Caco-2 (cell line): Measurements from ENCODE around the gene ZNF532. TPM values are rescaled to one million over a fixed set of nuclear protein-coding genes. Genes with fewer than 3 reads are reported as not detected.

Source experiments
- BruUV-seq: library from RNA; stranded (reverse); fragments of 400-500 nt; replicated peaks from 2 replicates; lab custom pipeline; 2021; lab: Mats Ljungman, UMichigan
- CTCF ChIA-PET: fragments of 300-600 bp; sonication (Branson Sonifier 250); formaldehyde crosslinking; loops from one replicate; lab custom pipeline; 2022; ENCODE audit warnings: antibody characterized with exemption; lab: Charles Lee
- POLR2A ChIA-PET: fragments of 300-600 bp; sonication (Branson Sonifier 250); formaldehyde crosslinking; loops from one replicate; lab custom pipeline; 2022; ENCODE audit warnings: antibody characterized with exemption; lab: Charles Lee
- DNase-seq, 2 experiments: peaks; one replicate each; pipeline versions ENCODE4 v3.0.0 to v3.0.0-alpha.2; 2020 to 2022
- H3K27me3 ChIP-seq: replicated peaks from 2 replicates; pipeline ENCODE4 v1.6.0; 2011; ENCODE audit warnings: low read length; ENCODE audit not compliant: control insufficient read depth, insufficient read depth
- H3K36me3 ChIP-seq: 2 replicates; pipeline ENCODE4 v1.5.1; 2011; ENCODE audit warnings: low read length; ENCODE audit not compliant: control insufficient read depth, insufficient read depth
- H3K4me1 ChIP-seq: fragments of 250-450 bp; sonication (Bioruptor Pico); 2 replicates; pipeline ENCODE4 v1.5.1; 2020; ENCODE audit warnings: mild to moderate bottlenecking
- H3K4me3 ChIP-seq: 2 replicates; pipeline ENCODE4 v1.5.1; 2011; ENCODE audit warnings: low read depth, mild to moderate bottlenecking, control low read depth, low read length
- H3K9me3 ChIP-seq: fragments of 250-450 bp; sonication (Bioruptor Pico); 2 replicates; pipeline ENCODE4 v1.5.1; 2020; ENCODE audit warnings: mild to moderate bottlenecking, moderate library complexity
- H3K27ac Mint-ChIP-seq: one replicate; pipeline ENCODE4 v1.8.0; 2022; ENCODE audit warnings: mixed read lengths; ENCODE audit not compliant: unreplicated experiment
- H3K27me3 Mint-ChIP-seq: one replicate; pipeline ENCODE4 v1.8.0; 2022; ENCODE audit warnings: mixed read lengths; ENCODE audit not compliant: insufficient read depth, unreplicated experiment
- H3K36me3 Mint-ChIP-seq: one replicate; pipeline ENCODE4 v1.8.0; 2022; ENCODE audit warnings: mild to moderate bottlenecking, mixed read lengths; ENCODE audit not compliant: insufficient read depth, unreplicated experiment
- H3K4me1 Mint-ChIP-seq: one replicate; pipeline ENCODE4 v1.8.0; 2022; ENCODE audit warnings: low read depth, mixed read lengths; ENCODE audit not compliant: unreplicated experiment
- H3K4me3 Mint-ChIP-seq: one replicate; pipeline ENCODE4 v1.8.0; 2022; ENCODE audit warnings: mild to moderate bottlenecking, moderate library complexity, mixed read lengths; ENCODE audit not compliant: unreplicated experiment
- H3K9me3 Mint-ChIP-seq: one replicate; pipeline ENCODE4 v1.8.0; 2022; ENCODE audit warnings: mixed read lengths; ENCODE audit not compliant: unreplicated experiment
- intact Hi-C: fragments of 100-400 bp; cut with micrococcal nuclease; formaldehyde crosslinking; loops from one replicate; pipeline ENCODE4 v1.10.0; 2022; ENCODE audit not compliant: unreplicated experiment
- total RNA-seq: library from RNA; stranded (reverse); gene quantifications from 2 replicates; pipeline ENCODE4 v1.2.3, GENCODE V29; 2022
- TF ChIP-seq, protein P1 (sequence below), 2 experiments: fragments of 200-600 bp in 1 of 2; IDR thresholded peaks; 1 replicate in 1 of 2; 2 replicates in 1 of 2; pipeline versions ENCODE4 v1.5.1 to v1.8.0; 2011 to 2022; ENCODE audit warnings: antibody characterized with exemption in 1 of 2, control low read depth in 1 of 2, inconsistent platforms in 1 of 2, low read depth in 1 of 2, low read length in 1 of 2, mild to moderate bottlenecking in 1 of 2, moderate library complexity in 1 of 2; ENCODE audit not compliant: insufficient read depth in 1 of 2, severe bottlenecking in 1 of 2, unreplicated experiment in 1 of 2

Gene ZNF532
- total RNA-seq, 1 experiment from 2014 or later, result 32.7 TPM

DNA sequence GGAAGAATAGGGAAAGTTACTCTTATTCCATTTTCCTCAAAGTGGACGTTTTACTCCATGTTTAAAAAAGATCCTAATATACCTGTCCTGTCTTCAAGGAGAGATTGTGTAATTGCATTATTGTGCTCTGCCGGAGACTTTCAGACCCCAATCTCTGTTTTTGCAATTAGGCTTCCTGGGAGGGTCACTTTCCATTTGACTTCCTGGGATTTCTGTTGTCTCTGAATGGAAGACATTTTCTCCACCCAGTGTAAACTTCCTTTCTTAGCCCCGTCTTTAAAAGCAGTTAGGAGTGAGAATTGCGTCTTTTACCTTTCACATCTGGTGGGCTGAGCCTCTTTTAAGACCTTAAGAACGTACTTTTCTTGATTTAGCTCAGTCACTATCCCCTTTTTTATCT lies 63.0 kb downstream of the ZNF532 start:
- Histone ChIP-seq H3K4me3 (no peak overlapping the region), H3K36me3 (no peaks in the 10 kb centered on the region), H3K9me3 (no peaks in the 10 kb centered on the region), H3K4me1 (no peaks in the 10 kb centered on the region), H3K27me3 (no peaks in the 10 kb centered on the region)
- Mint-ChIP-seq H3K4me3 (no peak overlapping the region), H3K27me3 (no peaks in the 10 kb centered on the region), H3K36me3 (no peaks in the 10 kb centered on the region), H3K27ac (no peak overlapping the region), H3K9me3 (no peaks in the 10 kb centered on the region), H3K4me1 (no peaks in the 10 kb centered on the region)
- TF ChIP-seq, protein P1, sequence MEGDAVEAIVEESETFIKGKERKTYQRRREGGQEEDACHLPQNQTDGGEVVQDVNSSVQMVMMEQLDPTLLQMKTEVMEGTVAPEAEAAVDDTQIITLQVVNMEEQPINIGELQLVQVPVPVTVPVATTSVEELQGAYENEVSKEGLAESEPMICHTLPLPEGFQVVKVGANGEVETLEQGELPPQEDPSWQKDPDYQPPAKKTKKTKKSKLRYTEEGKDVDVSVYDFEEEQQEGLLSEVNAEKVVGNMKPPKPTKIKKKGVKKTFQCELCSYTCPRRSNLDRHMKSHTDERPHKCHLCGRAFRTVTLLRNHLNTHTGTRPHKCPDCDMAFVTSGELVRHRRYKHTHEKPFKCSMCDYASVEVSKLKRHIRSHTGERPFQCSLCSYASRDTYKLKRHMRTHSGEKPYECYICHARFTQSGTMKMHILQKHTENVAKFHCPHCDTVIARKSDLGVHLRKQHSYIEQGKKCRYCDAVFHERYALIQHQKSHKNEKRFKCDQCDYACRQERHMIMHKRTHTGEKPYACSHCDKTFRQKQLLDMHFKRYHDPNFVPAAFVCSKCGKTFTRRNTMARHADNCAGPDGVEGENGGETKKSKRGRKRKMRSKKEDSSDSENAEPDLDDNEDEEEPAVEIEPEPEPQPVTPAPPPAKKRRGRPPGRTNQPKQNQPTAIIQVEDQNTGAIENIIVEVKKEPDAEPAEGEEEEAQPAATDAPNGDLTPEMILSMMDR (IDR thresholded peaks at IDR 0.05; ENCODE audit: insufficient read depth in 1 of 2, low read depth in 1 of 2, low read length in 1 of 2, severe bottlenecking in 1 of 2, unreplicated experiment in 1 of 2), result no peak
- DNase-seq, result no peak
- intact Hi-C loops, result no loop called here
- ChIA-PET CTCF (no interaction called here), POLR2A (no interaction called here)
- no TSS peak for BruUV-seq

DNA sequence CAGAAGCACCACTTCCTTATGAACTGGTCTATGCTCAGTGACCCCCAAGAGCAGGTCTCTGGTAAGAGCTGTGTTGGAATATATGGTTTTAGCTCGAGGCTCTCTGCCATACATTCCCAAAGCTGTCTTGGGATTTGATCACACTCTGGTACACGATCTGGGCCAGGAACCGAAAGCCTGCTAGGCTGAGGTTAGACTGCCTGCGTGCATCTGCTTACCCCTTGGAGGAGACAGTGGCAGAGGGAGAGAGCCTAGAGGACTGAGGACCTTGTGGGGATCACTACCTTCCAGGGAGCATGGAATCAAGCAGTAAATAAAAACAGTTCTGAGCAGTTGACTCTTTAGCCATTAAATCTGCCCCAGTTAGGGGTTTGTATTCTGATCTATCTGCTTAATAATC lies 63.7 kb downstream of the ZNF532 start:
- Mint-ChIP-seq H3K36me3 (no peaks in the 10 kb centered on the region), H3K4me3 (no peak overlapping the region), H3K9me3 (no peaks in the 10 kb centered on the region), H3K27me3 (no peaks in the 10 kb centered on the region), H3K27ac (no peak overlapping the region), H3K4me1 (no peaks in the 10 kb centered on the region)
- TF ChIP-seq, protein P1 (IDR thresholded peaks at IDR 0.05; ENCODE audit: insufficient read depth in 1 of 2, low read depth in 1 of 2, low read length in 1 of 2, severe bottlenecking in 1 of 2, unreplicated experiment in 1 of 2), result no peak
- Histone ChIP-seq H3K9me3 (no peaks in the 10 kb centered on the region), H3K4me1 (no peaks in the 10 kb centered on the region), H3K36me3 (no peaks in the 10 kb centered on the region), H3K4me3 (no peak overlapping the region), H3K27me3 (no peaks in the 10 kb centered on the region)
- intact Hi-C loops, result no loop called here
- CTCF ChIA-PET, result no interaction called here
- POLR2A ChIA-PET, result no interaction called here
- no TSS peak for BruUV-seq
- no peak for DNase-seq

DNA sequence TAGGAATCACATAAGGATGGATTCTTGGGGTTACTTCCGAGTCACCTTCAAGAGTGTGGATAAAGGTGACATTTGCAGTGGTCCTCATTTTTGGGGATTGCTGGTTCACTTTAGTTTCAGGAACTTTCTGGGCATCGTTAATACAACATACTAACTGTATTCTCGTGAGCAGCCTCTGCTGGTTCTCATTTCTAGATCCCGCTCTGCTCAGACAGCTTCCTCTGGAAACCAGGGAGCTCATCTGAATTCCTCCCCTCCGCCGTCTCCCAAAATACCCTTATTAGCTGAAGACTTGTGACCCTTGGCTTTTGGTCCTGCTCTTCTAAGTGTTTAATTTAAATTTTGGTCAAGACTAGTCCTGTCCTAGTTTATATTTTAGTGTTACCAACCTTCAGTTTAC lies 64.5 kb downstream of the ZNF532 start:
- POLR2A ChIA-PET, result no interaction called here
- H3K36me3 Mint-ChIP-seq, result no peaks in the 10 kb centered on the region
- no peaks in the 10 kb centered on the region for H3K4me1 ChIP-seq
- intact Hi-C loops, result no loop called here
- H3K4me1 Mint-ChIP-seq, result no peaks in the 10 kb centered on the region
- H3K27ac Mint-ChIP-seq, result no peak overlapping the region
- H3K9me3 ChIP-seq, result no peaks in the 10 kb centered on the region
- H3K36me3 ChIP-seq, result no peaks in the 10 kb centered on the region
- no peaks in the 10 kb centered on the region for H3K9me3 Mint-ChIP-seq
- no peaks in the 10 kb centered on the region for H3K27me3 ChIP-seq
- TF ChIP-seq, protein P1 (IDR thresholded peaks at IDR 0.05; ENCODE audit: insufficient read depth in 1 of 2, low read depth in 1 of 2, low read length in 1 of 2, severe bottlenecking in 1 of 2, unreplicated experiment in 1 of 2), result no peak
- BruUV-seq, result no TSS peak
- H3K4me3 Mint-ChIP-seq, result no peak overlapping the region
- H3K4me3 ChIP-seq, result no peak overlapping the region
- no peak for DNase-seq
- CTCF ChIA-PET, result no interaction called here
- no peaks in the 10 kb centered on the region for H3K27me3 Mint-ChIP-seq
